NCI-H460 (cell line): ENCODE results near the gene MCF2L2. TPM values are rescaled to one million over a fixed set of nuclear protein-coding genes. Genes with fewer than 3 reads are reported as not detected.

Source experiments
- DNase-seq: peaks from one replicate; pipeline ENCODE4 v3.0.0-alpha.2; 2016; ENCODE audit warnings: low read depth; ENCODE audit errors: extremely low read depth
- total RNA-seq: library from RNA; depleted of rRNA; stranded (reverse); fragments of >200 nt; shearing (Covaris generic); gene quantifications from 2 replicates; pipeline ENCODE4 v1.2.3, GENCODE V29; 2014

The MCF2L2 gene
- total RNA-seq, 1 experiment from 2014 or later, result 0.57 TPM

- DNase-seq, result no peak
Observed at GRCh38 chr3:183332487-183332886, 95.9 kb downstream of the MCF2L2 start.

GRCh38 chr3:183331498-183331897 is 96.9 kb downstream of the MCF2L2 start:
- no peak for DNase-seq

GRCh38 chr3:183330881-183331280 is 97.5 kb downstream of the MCF2L2 start:
- no peak for DNase-seq

GRCh38 chr3:183329543-183329942 is 98.9 kb downstream of the MCF2L2 start:
- no peak for DNase-seq

- DNase-seq, result no peak
Observed at GRCh38 chr3:183328823-183329222, 99.6 kb downstream of the MCF2L2 start.

- no peak for DNase-seq
Observed at GRCh38 chr3:183328164-183328563, 100.3 kb downstream of the MCF2L2 start.

GRCh38 chr3:183327343-183327742 is 101.1 kb downstream of the MCF2L2 start:
- DNase-seq, result no peak

- no peak for DNase-seq
Observed at GRCh38 chr3:183324083-183324482, 104.3 kb downstream of the MCF2L2 start.

- DNase-seq, result no peak
Observed at GRCh38 chr3:183319371-183319770, 109.0 kb downstream of the MCF2L2 start.

- DNase-seq, result no peak
Observed at GRCh38 chr3:183318877-183319276, 109.5 kb downstream of the MCF2L2 start.

GRCh38 chr3:183317886-183318865 is 110.2 kb downstream of the MCF2L2 start:
- DNase-seq, result no peak

- no peak for DNase-seq
Observed at GRCh38 chr3:183317271-183317670, 111.1 kb downstream of the MCF2L2 start.

- DNase-seq, result no peak
Observed at GRCh38 chr3:183315739-183316138, 112.7 kb downstream of the MCF2L2 start.

GRCh38 chr3:183313764-183314163 is 114.7 kb downstream of the MCF2L2 start:
- DNase-seq, result no peak

GRCh38 chr3:183313351-183313750 is 115.1 kb downstream of the MCF2L2 start:
- DNase-seq, result no peak

GRCh38 chr3:183312433-183312832 is 116.0 kb downstream of the MCF2L2 start:
- no peak for DNase-seq

GRCh38 chr3:183310936-183311335 is 117.5 kb downstream of the MCF2L2 start:
- no peak for DNase-seq

- no peak for DNase-seq
Observed at GRCh38 chr3:183309276-183309675, 119.1 kb downstream of the MCF2L2 start.

GRCh38 chr3:183308751-183309150 is 119.7 kb downstream of the MCF2L2 start:
- no peak for DNase-seq

GRCh38 chr3:183307749-183308148 is 120.7 kb downstream of the MCF2L2 start:
- no peak for DNase-seq

- DNase-seq, result no peak
Observed at GRCh38 chr3:183306798-183307671, 121.4 kb downstream of the MCF2L2 start.
